ENCODE measurements around the gene GOLGA8R. TPM values are rescaled to one million over a fixed set of nuclear protein-coding genes. Genes with fewer than 3 reads are reported as not detected.

Gene GOLGA8R, protein sequence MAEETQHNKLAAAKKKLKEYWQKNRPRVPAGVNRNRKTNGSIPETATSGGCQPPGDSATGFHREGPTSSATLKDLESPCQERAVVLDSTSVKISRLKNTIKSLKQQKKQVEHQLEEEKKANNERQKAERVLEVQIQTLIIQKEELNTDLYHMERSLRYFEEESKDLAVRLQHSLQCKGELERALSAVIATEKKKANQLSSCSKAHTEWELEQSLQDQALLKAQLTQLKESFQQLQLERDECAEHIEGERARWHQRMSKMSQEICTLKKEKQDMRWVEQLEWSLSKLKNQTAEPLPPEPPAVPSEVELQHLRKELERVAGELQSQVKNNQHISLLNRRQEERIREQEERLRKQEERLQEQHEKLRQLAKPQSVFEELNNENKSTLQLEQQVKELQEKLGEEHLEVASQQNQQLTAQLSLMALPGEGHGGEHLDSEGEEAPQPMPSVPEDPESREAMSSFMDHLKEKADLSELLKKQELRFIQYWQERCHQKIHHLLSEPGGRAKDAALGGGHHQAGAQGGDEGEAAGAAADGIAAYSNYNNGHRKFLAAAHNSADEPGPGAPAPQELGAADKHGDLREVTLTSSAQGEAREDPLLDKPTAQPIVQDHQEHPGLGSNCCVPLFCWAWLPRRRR
- 0.08 and 0.65 TPM in 2 replicates for total RNA-seq

DNA sequence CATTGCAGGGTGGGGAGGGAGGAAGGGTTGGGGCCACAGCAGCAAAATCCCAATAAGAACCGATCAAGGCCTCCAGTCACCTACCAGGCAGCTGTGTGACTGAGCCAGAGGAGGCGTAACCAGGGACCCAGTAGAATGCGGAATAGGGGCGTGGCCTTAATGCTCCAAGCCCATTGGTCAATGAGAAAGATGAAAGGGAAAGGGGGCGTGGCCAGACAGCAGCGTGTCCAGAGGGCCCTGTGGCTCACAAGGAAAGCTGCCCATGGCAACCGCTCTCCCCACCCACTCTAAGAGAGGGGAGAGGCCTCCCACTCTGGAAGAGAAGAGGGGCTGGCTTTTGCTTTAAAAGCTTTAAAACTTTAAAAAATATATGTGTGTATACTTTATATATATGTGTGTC is at the start of gene GOLGA8R:
Gene GOLGA8R, minus strand, starts transcription at position 101 of the 400 bp plus-strand sequence. Its CDS starts 98 bp downstream, at position 3.

GRCh38 chr15:30392766-30393663 is 21.0 kb downstream of the GOLGA8R start, which contains the start of gene CHRFAM7A:
Gene CHRFAM7A, minus strand, starts transcription at chr15:30393540. Its CDS starts 10,189 bp downstream, at chr15:30383351.

Other genes starting within 250 kb of the GOLGA8R start
- gene CHRFAM7A, start 20.7 kb downstream of the GOLGA8R start, total RNA-seq, result 0.56 TPM in 1 of 2 replicates, not detected in the other
- gene GOLGA8Q, start 137.8 kb upstream of the GOLGA8R start, total RNA-seq, result 0.24 TPM in 1 of 2 replicates, not detected in the other
- gene GOLGA8H, start 189.8 kb upstream of the GOLGA8R start, total RNA-seq, result not detected in 2 replicates